CD14-positive monocyte (primary cell): ENCODE measurements around the gene LZTS2. TPM values are rescaled to one million over a fixed set of nuclear protein-coding genes. Genes with fewer than 3 reads are reported as not detected.

Experiments
- DNase-seq, 3 donors: peaks; one replicate each; pipeline ENCODE4 v3.0.0-alpha.2; 2011 to 2022
- H2AFZ ChIP-seq: 2 replicates; pipeline ENCODE4 v1.6.0; 2012; ENCODE audit warnings: mild to moderate bottlenecking, low read depth, low read length, inconsistent platforms; ENCODE audit not compliant: insufficient read depth, poor library complexity, severe bottlenecking
- H3K27ac ChIP-seq, 2 donors: 1 replicate in 1 of 2; 2 replicates in 1 of 2; pipeline ENCODE4 v1.5.1; 2012 to 2013; ENCODE audit warnings: low read length in 2 of 2, control low read depth in 1 of 2, inconsistent platforms in 1 of 2, low read depth in 1 of 2, mild to moderate bottlenecking in 1 of 2
- H3K27me3 ChIP-seq, 2 donors: one replicate each; pipeline versions ENCODE4 v1.6.0 to v1.6.1; 2011 to 2013; ENCODE audit warnings: low read length in 2 of 2; ENCODE audit not compliant: control insufficient read depth in 2 of 2, insufficient read depth in 2 of 2
- H3K36me3 ChIP-seq, 2 donors: replicated peaks in 1 of 2; 1 replicate in 1 of 2; 2 replicates in 1 of 2; pipeline versions ENCODE4 v1.5.1 to v1.6.1; 2012 to 2013; ENCODE audit warnings: low read length in 2 of 2, control low read depth in 1 of 2, inconsistent platforms in 1 of 2, mild to moderate bottlenecking in 1 of 2; ENCODE audit not compliant: insufficient read depth in 2 of 2, control insufficient read depth in 1 of 2
- H3K4me1 ChIP-seq, 2 donors: 1 replicate in 1 of 2; 2 replicates in 1 of 2; pipeline versions ENCODE4 v1.5.1 to v1.6.1; 2012 to 2013; ENCODE audit warnings: low read length in 2 of 2, control low read depth in 1 of 2, inconsistent platforms in 1 of 2, mild to moderate bottlenecking in 1 of 2, moderate library complexity in 1 of 2; ENCODE audit not compliant: insufficient read depth in 2 of 2, control insufficient read depth in 1 of 2
- H3K4me2 ChIP-seq: replicated peaks from 2 replicates; pipeline ENCODE3; 2012; ENCODE audit warnings: low read length, moderate library complexity, mild to moderate bottlenecking; ENCODE audit not compliant: poor library complexity, severe bottlenecking; ENCODE audit errors: extremely low read depth
- H3K4me3 ChIP-seq, 3 experiments: fragments of 200-600 bp in 1 of 3; sonication (generic) in 1 of 3; replicated peaks in 1 of 3; 1 replicate in 2 of 3; 2 replicates in 1 of 3; pipeline ENCODE4 v1.5.1; 2011 to 2013; ENCODE audit warnings: low read length in 3 of 3, mild to moderate bottlenecking in 3 of 3, control low read depth in 2 of 3, low read depth in 2 of 3, inconsistent platforms in 1 of 3, moderate library complexity in 1 of 3
- H3K79me2 ChIP-seq: 2 replicates; pipeline ENCODE4 v1.6.0; 2012; ENCODE audit warnings: mild to moderate bottlenecking, control low read depth, inconsistent platforms, low read length, moderate library complexity; ENCODE audit not compliant: insufficient read depth
- H3K9ac ChIP-seq: 2 replicates; pipeline ENCODE4 v1.6.0; 2017; ENCODE audit warnings: low read length, mild to moderate bottlenecking; ENCODE audit not compliant: insufficient read depth, poor library complexity, severe bottlenecking
- H3K9me3 ChIP-seq, 2 donors: replicated peaks in 1 of 2; 1 replicate in 1 of 2; 2 replicates in 1 of 2; pipeline versions ENCODE4 v1.5.1 to v1.6.1; 2012 to 2013; ENCODE audit warnings: low read length in 2 of 2, control low read depth in 1 of 2; ENCODE audit not compliant: control insufficient read depth in 1 of 2, insufficient read depth in 1 of 2
- H4K20me1 ChIP-seq: 2 replicates; pipeline ENCODE4 v1.6.0; 2012; ENCODE audit warnings: mild to moderate bottlenecking, low read length, control low read depth, moderate library complexity; ENCODE audit not compliant: insufficient read depth
- H3K27ac Mint-ChIP-seq, 7 donors: one replicate each; pipeline ENCODE4 v1.8.0; 2020; ENCODE audit warnings: mild to moderate bottlenecking in 7 of 7, mixed read lengths in 7 of 7, moderate library complexity in 6 of 7, inconsistent platforms in 2 of 7
- H3K27me3 Mint-ChIP-seq, 3 donors: one replicate each; pipeline ENCODE4 v1.8.0; 2021 to 2022; ENCODE audit warnings: low read depth in 3 of 3, mild to moderate bottlenecking in 3 of 3, mixed read lengths in 3 of 3, moderate library complexity in 3 of 3, inconsistent platforms in 1 of 3
- H3K36me3 Mint-ChIP-seq, 2 donors: one replicate each; pipeline ENCODE4 v1.8.0; 2020; ENCODE audit warnings: mixed read lengths in 2 of 2, inconsistent platforms in 1 of 2, mild to moderate bottlenecking in 1 of 2
- H3K4me1 Mint-ChIP-seq: one replicate; pipeline ENCODE4 v1.8.0; 2020; ENCODE audit warnings: mild to moderate bottlenecking, mixed read lengths
- H3K4me3 Mint-ChIP-seq, 2 donors: one replicate each; pipeline ENCODE4 v1.8.0; 2020; ENCODE audit warnings: mild to moderate bottlenecking in 2 of 2, mixed read lengths in 2 of 2, moderate library complexity in 1 of 2
- H3K9me3 Mint-ChIP-seq, 7 donors: one replicate each; pipeline ENCODE4 v1.8.0; 2020 to 2022; ENCODE audit warnings: mixed read lengths in 7 of 7, mild to moderate bottlenecking in 6 of 7, moderate library complexity in 6 of 7, inconsistent platforms in 2 of 7
- WGBS: methylation state at CpG from one replicate; pipeline ENCODE4 v1.1.5; 2013; ENCODE audit warnings: missing lambda C conversion rate; ENCODE audit not compliant: insufficient coverage; 5-methylcytosine and 5-hydroxymethylcytosine counted together
- intact Hi-C, 2 donors: fragments of 100-400 bp; cut with micrococcal nuclease; formaldehyde crosslinking; loops; one replicate each; pipeline versions ENCODE4 v1.15.0 to v1.15.1; 2023
- polyA plus RNA-seq, 3 donors: library from polyadenylated mRNA; depleted of rRNA in 1 of 3; unstranded in 2 of 3; stranded (reverse) in 1 of 3; fragments of 300-500 nt in 2 of 3; fragments of >200 nt in 1 of 3; fragmentation: Illumina TruSeq in 2 of 3; gene quantifications; 1 replicate in 2 of 3; 2 replicates in 1 of 3; pipeline ENCODE4 v1.2.3, GENCODE V29; 2012 to 2021
- TF ChIP-seq, protein P1 (sequence below): fragments of 200-600 bp; IDR thresholded peaks from one replicate; pipeline ENCODE4 v1.8.0; 2022; ENCODE audit warnings: antibody characterized with exemption, mild to moderate bottlenecking

LZTS2 gene
- polyA plus RNA-seq, 3 donors = 2.8 to 9.2 (median 3.3) TPM

DNA sequence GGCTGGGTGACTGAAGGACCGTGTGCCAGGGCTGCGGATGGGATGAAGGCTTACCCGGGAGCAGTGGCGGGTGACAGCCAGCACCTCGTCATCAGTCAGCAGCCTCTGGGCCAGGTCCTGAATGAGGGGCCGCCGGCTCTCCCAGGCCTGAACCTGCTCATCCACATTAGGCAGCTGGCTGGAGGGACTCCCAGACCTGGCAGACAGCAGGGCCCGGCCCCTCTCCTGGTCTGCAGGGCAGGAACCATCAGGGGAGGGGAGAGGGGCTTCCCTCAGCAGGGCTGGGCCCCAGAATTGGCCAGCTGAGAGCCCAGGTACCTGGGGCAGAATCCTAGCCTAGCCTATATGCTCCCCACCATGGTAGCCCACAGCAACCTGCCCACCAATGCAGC lies 16.0 kb downstream of the LZTS2 start:
- Histone ChIP-seq H3K4me3 (no peak overlapping the region), H3K9me3 (no peaks in the 10 kb centered on the region), H3K27me3 (peaks cover 0 to 5% of the 10 kb centered on the region in 2 donors), H3K9ac (no peak overlapping the region), H4K20me1 (no peaks in the 10 kb centered on the region), H3K4me1 (peaks cover 27 to 28% of the 10 kb centered on the region in 2 donors), H3K27ac (no peak overlapping the region), H3K79me2 (no peaks in the 10 kb centered on the region), H3K36me3 (no peaks in the 10 kb centered on the region), H3K4me2 (no peak overlapping the region), H2AFZ (no peak overlapping the region)
- WGBS = 95% methylated on average over 5 of the region's 8 CpGs
- Mint-ChIP-seq H3K9me3 (peaks cover 0 to 3% (median 2%) of the 10 kb centered on the region in 7 donors), H3K27ac (peak overlapping the region in 1 of 7 donors; percentile 2), H3K4me1 (peaks cover 41% of the 10 kb centered on the region), H3K4me3 (no peak overlapping the region), H3K36me3 (no peaks in the 10 kb centered on the region), H3K27me3 (peaks cover 21 to 38% (median 27%) of the 10 kb centered on the region in 3 donors)
- DNase-seq = no peak
- TF ChIP-seq, protein P1, sequence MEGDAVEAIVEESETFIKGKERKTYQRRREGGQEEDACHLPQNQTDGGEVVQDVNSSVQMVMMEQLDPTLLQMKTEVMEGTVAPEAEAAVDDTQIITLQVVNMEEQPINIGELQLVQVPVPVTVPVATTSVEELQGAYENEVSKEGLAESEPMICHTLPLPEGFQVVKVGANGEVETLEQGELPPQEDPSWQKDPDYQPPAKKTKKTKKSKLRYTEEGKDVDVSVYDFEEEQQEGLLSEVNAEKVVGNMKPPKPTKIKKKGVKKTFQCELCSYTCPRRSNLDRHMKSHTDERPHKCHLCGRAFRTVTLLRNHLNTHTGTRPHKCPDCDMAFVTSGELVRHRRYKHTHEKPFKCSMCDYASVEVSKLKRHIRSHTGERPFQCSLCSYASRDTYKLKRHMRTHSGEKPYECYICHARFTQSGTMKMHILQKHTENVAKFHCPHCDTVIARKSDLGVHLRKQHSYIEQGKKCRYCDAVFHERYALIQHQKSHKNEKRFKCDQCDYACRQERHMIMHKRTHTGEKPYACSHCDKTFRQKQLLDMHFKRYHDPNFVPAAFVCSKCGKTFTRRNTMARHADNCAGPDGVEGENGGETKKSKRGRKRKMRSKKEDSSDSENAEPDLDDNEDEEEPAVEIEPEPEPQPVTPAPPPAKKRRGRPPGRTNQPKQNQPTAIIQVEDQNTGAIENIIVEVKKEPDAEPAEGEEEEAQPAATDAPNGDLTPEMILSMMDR = no peak
- intact Hi-C loops = no loop called here

DNA sequence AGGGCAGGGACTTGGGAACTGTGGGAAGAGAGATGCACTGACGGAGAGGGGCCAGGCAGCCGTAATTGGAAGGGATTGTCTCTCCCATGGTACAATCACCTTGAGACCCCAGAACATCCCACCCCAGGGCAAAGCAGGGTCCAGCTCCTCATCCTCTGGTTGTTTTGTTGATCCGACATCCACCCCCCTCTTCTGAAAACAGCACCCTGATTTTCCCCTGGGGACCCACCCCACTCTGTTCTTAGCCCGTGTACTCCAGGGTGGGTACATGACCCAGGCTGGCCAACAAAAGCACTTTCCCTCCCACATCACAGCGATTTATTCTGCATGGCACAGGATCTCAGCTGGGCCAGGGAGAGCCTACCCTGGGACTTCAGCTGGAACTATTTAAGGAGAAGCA lies 17.2 kb downstream of the LZTS2 start:
- Mint-ChIP-seq H3K27me3 (peaks cover 21 to 38% (median 28%) of the 10 kb centered on the region in 3 donors), H3K27ac (no peak overlapping the region), H3K36me3 (no peaks in the 10 kb centered on the region), H3K4me3 (peak overlapping the region in 1 of 2 donors; percentile 42), H3K9me3 (peaks cover 0 to 3% (median 2%) of the 10 kb centered on the region in 7 donors), H3K4me1 (peaks cover 45% of the 10 kb centered on the region)
- Histone ChIP-seq H3K36me3 (no peaks in the 10 kb centered on the region), H3K27me3 (peaks cover 0 to 5% of the 10 kb centered on the region in 2 donors), H3K4me3 (no peak overlapping the region), H3K9ac (no peak overlapping the region), H3K9me3 (no peaks in the 10 kb centered on the region), H3K27ac (no peak overlapping the region), H3K4me1 (peaks cover 27 to 31% of the 10 kb centered on the region in 2 donors), H2AFZ (no peak overlapping the region), H3K79me2 (no peaks in the 10 kb centered on the region), H4K20me1 (no peaks in the 10 kb centered on the region), H3K4me2 (no peak overlapping the region)
- intact Hi-C loops = no loop called here
- DNase-seq = no peak
- TF ChIP-seq, protein P1 = no peak
- 89% methylated on average over 5 of the region's 5 CpGs for WGBS
